ENCODE results near the gene CELSR1.

The CELSR1 gene

DNA sequence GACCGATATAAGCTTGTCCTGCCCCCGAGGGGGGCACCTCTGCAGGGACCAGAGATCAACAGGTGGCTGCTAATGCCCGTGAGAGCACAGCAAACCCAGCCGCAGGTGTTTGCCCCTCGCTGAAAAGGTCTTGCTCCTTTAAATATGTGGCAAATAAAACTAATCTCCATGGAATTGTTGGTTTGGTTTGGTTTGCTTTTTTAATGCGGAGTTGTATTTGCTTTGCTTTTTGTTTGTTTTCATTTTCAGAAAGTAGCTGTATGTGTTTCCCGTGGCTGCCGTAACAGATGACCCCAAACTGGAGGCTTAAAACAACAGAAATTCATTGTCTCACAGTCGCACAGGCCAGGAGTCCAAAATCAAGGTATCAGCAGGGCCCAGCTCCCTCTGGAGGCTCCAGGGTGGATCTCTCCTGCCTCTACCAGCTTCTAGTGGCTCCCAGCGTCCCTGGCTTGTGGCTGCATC lies 93.0 kb downstream of the CELSR1 start:
- Histone ChIP-seq H3K27ac (ENCODE audit: low read length) (no peak overlapping the region), H3K9me3 (ENCODE audit: insufficient read depth, low read length) (no peaks in the 10 kb centered on the region), H3K36me3 (replicated peaks; ENCODE audit: low read depth, low read length) (no peaks in the 10 kb centered on the region), H3K4me3 (ENCODE audit: low read length) (no peak overlapping the region), H3K4me1 (ENCODE audit: low read length) (no peaks in the 10 kb centered on the region), H3K4me2 (ENCODE audit: low read length) (no peak overlapping the region), H3K9ac (ENCODE audit: low read length) (no peak overlapping the region), H3K27me3 (ENCODE audit: low read depth, low read length) (peaks cover 36% of the 10 kb centered on the region), H2AFZ (ENCODE audit: low read depth, low read length) (no peak overlapping the region), H4K20me1 (ENCODE audit: insufficient read depth, low read length) (no peaks in the 10 kb centered on the region), H3K79me2 (ENCODE audit: low read length) (no peaks in the 10 kb centered on the region)
- TF ChIP-seq EZH2phosphoT487 (IDR thresholded peaks at IDR 0.05; ENCODE audit: low read depth) = no peak
- TF ChIP-seq, protein P1, sequence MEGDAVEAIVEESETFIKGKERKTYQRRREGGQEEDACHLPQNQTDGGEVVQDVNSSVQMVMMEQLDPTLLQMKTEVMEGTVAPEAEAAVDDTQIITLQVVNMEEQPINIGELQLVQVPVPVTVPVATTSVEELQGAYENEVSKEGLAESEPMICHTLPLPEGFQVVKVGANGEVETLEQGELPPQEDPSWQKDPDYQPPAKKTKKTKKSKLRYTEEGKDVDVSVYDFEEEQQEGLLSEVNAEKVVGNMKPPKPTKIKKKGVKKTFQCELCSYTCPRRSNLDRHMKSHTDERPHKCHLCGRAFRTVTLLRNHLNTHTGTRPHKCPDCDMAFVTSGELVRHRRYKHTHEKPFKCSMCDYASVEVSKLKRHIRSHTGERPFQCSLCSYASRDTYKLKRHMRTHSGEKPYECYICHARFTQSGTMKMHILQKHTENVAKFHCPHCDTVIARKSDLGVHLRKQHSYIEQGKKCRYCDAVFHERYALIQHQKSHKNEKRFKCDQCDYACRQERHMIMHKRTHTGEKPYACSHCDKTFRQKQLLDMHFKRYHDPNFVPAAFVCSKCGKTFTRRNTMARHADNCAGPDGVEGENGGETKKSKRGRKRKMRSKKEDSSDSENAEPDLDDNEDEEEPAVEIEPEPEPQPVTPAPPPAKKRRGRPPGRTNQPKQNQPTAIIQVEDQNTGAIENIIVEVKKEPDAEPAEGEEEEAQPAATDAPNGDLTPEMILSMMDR (IDR thresholded peaks at IDR 0.05; ENCODE audit: low read depth, low read length) = no peak

DNA sequence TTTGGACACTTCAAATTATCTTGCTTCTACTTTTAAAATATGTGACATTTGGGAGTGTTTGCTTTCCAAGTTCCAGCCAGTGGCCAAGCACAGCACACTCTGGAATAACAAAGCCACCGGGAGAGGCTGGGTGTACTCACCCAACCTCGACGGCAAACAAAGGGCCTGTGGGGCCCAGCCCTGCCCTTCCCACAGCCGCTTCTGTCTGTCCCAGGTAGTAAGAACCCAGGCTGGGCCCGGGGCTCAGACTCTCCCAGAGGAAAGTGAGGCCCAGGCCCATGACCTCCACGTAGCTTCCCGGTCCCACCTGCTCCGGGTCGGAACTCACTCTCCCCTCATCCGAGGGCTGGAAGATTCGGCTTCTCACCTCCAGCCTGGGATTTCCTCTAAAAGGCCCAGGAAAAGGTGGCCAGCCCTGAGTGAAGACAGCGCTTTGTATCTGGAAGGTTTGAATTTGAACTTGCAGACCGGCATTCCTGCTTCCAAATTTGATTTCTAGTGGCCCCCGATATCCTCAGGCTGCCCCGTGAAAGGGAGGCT lies 93.5 kb downstream of the CELSR1 start:
- no peak overlapping the region for H3K4me3 ChIP-seq (ENCODE audit: low read length)
- no peak for TF ChIP-seq EZH2phosphoT487 (IDR thresholded peaks at IDR 0.05; ENCODE audit: low read depth)
- TF ChIP-seq, protein P1 (IDR thresholded peaks at IDR 0.05; ENCODE audit: low read depth, low read length) = no peak
- no peaks in the 10 kb centered on the region for H4K20me1 ChIP-seq (ENCODE audit: insufficient read depth, low read length)
- H3K4me2 ChIP-seq (ENCODE audit: low read length) = no peak overlapping the region
- no peaks in the 10 kb centered on the region for H3K79me2 ChIP-seq (ENCODE audit: low read length)
- no peak overlapping the region for H3K27ac ChIP-seq (ENCODE audit: low read length)
- H2AFZ ChIP-seq (ENCODE audit: low read depth, low read length) = no peak overlapping the region
- no peaks in the 10 kb centered on the region for H3K36me3 ChIP-seq (replicated peaks; ENCODE audit: low read depth, low read length)
- peaks cover 31% of the 10 kb centered on the region for H3K27me3 ChIP-seq (ENCODE audit: low read depth, low read length)
- H3K9ac ChIP-seq (ENCODE audit: low read length) = no peak overlapping the region
- no peaks in the 10 kb centered on the region for H3K9me3 ChIP-seq (ENCODE audit: insufficient read depth, low read length)
- no peaks in the 10 kb centered on the region for H3K4me1 ChIP-seq (ENCODE audit: low read length)

DNA sequence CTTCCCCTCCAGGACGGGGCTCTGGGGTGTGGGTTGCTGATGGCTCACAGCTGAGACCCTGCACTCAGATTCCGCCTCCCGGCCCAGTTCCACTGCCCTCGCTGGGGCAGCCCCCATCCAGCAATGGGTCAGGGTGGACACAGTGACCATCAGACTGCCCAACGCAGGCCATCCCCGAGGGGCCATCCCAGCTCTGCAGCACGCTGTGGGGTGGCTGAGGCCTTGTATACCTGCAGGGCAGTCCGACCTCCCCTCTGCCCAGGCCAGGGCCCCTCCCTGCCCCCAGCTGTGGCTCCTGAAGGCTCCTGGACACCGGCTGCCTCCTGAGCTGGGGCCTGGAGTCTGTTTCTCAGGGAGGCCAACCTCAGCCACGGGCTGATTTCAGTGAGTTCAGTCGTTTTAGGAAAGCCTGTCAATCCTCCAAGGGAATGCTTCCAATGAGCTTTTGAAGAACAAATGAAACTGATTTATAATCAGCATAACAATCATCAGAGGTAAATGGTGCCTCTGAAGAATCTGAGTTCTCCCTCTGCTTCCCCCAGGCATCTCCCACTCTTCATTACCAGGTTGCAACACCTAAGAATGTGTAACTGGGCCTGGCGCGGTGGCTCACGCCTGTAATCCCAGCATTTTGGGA lies 95.1 kb downstream of the CELSR1 start:
- no peaks in the 10 kb centered on the region for H4K20me1 ChIP-seq (ENCODE audit: insufficient read depth, low read length)
- TF ChIP-seq EZH2phosphoT487 (IDR thresholded peaks at IDR 0.05; ENCODE audit: low read depth) = no peak
- TF ChIP-seq, protein P1 (IDR thresholded peaks at IDR 0.05; ENCODE audit: low read depth, low read length) = no peak
- H3K79me2 ChIP-seq (ENCODE audit: low read length) = no peaks in the 10 kb centered on the region
- no peak overlapping the region for H3K4me3 ChIP-seq (ENCODE audit: low read length)
- no peak overlapping the region for H3K27ac ChIP-seq (ENCODE audit: low read length)
- H3K9me3 ChIP-seq (ENCODE audit: insufficient read depth, low read length) = no peaks in the 10 kb centered on the region
- H3K4me1 ChIP-seq (ENCODE audit: low read length) = 0 out of 2 replicates have a peak, but pooled peaks cover 4% of the 10 kb centered on the region
- no peak overlapping the region for H3K4me2 ChIP-seq (ENCODE audit: low read length)
- H2AFZ ChIP-seq (ENCODE audit: low read depth, low read length) = no peak overlapping the region
- H3K36me3 ChIP-seq (replicated peaks; ENCODE audit: low read depth, low read length) = no peaks in the 10 kb centered on the region
- H3K9ac ChIP-seq (ENCODE audit: low read length) = no peak overlapping the region
- H3K27me3 ChIP-seq (ENCODE audit: low read depth, low read length) = peaks cover 33% of the 10 kb centered on the region

DNA sequence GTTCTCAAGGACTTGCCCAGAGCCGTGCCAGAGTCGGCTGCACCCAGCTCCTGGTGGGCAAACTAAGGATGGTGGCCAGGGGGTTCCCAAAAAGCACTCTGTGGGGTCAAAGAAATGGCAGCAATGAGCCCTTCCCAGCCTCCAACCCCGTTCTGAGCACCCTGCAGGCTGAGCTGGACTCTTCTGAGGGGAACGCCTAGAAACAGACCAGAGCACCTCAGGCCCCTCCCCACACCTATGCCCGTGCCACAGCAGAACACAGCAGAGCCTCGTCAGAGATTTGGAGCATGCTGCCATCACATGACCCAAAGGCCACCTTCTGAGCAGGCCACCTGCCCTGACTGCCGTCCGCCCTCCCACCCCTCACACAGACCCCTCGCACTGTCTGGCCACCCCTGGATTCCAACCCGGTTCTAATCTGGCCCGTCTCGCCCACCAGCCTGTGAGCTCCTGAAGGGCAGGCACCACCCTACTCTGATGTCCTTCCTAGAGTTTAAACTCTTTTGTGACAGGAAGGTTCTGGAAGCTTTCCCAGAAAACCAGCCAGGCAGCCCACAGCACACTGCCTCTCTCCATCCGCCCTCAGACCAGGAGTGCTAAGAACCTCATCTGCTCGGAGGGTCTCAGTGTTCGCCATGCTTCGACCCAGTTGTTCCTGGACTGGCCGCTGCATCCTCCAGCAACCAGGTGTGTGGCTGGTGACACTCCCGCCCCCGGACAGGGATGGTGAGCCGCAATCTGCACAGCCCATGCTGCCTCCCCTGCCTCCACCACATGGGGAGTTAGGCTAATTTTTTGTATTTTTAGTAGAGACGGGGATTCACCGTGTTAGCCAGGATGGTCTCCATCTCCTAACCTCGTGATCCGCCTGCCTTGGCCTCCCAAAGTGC lies 97.6 kb downstream of the CELSR1 start:
- Histone ChIP-seq H3K9ac (ENCODE audit: low read length) (no peak overlapping the region), H4K20me1 (ENCODE audit: insufficient read depth, low read length) (no peaks in the 10 kb centered on the region), H3K79me2 (ENCODE audit: low read length) (no peaks in the 10 kb centered on the region), H3K27me3 (ENCODE audit: low read depth, low read length) (peaks cover 38% of the 10 kb centered on the region), H3K4me1 (ENCODE audit: low read length) (0 out of 2 replicates have a peak, but pooled peaks cover 4% of the 10 kb centered on the region), H3K9me3 (ENCODE audit: insufficient read depth, low read length) (no peaks in the 10 kb centered on the region), H2AFZ (ENCODE audit: low read depth, low read length) (no peak overlapping the region), H3K27ac (ENCODE audit: low read length) (no peak overlapping the region), H3K4me3 (ENCODE audit: low read length) (no peak overlapping the region), H3K36me3 (replicated peaks; ENCODE audit: low read depth, low read length) (no peaks in the 10 kb centered on the region), H3K4me2 (ENCODE audit: low read length) (no peak overlapping the region)
- TF ChIP-seq, protein P1 (IDR thresholded peaks at IDR 0.05; ENCODE audit: low read depth, low read length) = no peak
- TF ChIP-seq EZH2phosphoT487 (IDR thresholded peaks at IDR 0.05; ENCODE audit: low read depth) = no peak

Measured in OCI-LY3 (cell line).